HCT116 (cell line): ENCODE measurements around the gene TCERG1L. TPM values are rescaled to one million over a fixed set of nuclear protein-coding genes. Genes with fewer than 3 reads are reported as not detected.

ENCODE experiments used
- ATAC-seq: fragments of 200-7000 bp; cut with Tn5 transposase; 2 replicates; pipeline ENCODE4 v1.9.1; 2020; ENCODE audit warnings: mild to moderate bottlenecking, moderate library complexity
- BruUV-seq: library from RNA; stranded (reverse); fragments of 400-500 nt; replicated peaks from 2 replicates; lab custom pipeline; 2021; lab: Mats Ljungman, UMichigan
- CTCF ChIA-PET: fragments of 300-600 bp; sonication (Branson Sonifier 250); formaldehyde crosslinking; loops from one replicate; lab custom pipeline; 2021; ENCODE audit warnings: antibody characterized with exemption; lab: Charles Lee
- POLR2A ChIA-PET: fragments of 300-600, 350-600 bp; sonication (Branson Sonifier 250); formaldehyde crosslinking; loops from one replicate; lab custom pipeline; 2021; ENCODE audit warnings: antibody characterized with exemption; lab: Charles Lee
- RAD21 ChIA-PET, 2 experiments: fragments of 300-600 bp; sonication (Branson Sonifier 250); formaldehyde crosslinking; loops; one replicate each; lab custom pipeline; 2023; ENCODE audit warnings: low total read pairs in 2 of 2; ENCODE audit not compliant: uncharacterized antibody in 2 of 2, unreplicated experiment in 2 of 2, low non-redundant PET in 1 of 2; lab: Charles Lee
- DNase-seq: peaks from one replicate; pipeline ENCODE4 v3.0.0-alpha.2; 2010; ENCODE audit warnings: low read depth, low spot score
- H2AFZ ChIP-seq: fragments of 200-600 bp; shearing (Covaris generic), sonication (generic); 2 replicates; pipeline ENCODE4 v1.6.1; 2017; ENCODE audit warnings: low read depth, mixed run types, mixed read lengths, antibody characterized with exemption, low read length; ENCODE audit not compliant: poor library complexity, severe bottlenecking
- H3K27ac ChIP-seq: 2 replicates; pipeline ENCODE4 v1.5.1; 2012; ENCODE audit warnings: low read depth, low read length
- H3K27me3 ChIP-seq: fragments of 200-600 bp; sonication (generic); 2 replicates; pipeline ENCODE4 v1.6.1; 2016; ENCODE audit warnings: mixed run types, low read length, mixed read lengths; ENCODE audit not compliant: insufficient read depth
- H3K36me3 ChIP-seq, 2 experiments: fragments of 200-500 bp in 1 of 2; fragments of 200-600 bp in 1 of 2; sonication (Bioruptor generic) in 1 of 2; sonication (generic) in 1 of 2; 2 replicates each; pipeline versions ENCODE4 v1.5.1 to v1.6.1; 2014 to 2016; ENCODE audit warnings: low read length in 2 of 2, inconsistent platforms in 1 of 2, mixed read lengths in 1 of 2, mixed run types in 1 of 2; ENCODE audit not compliant: insufficient read depth in 2 of 2, control insufficient read depth in 1 of 2
- H3K4me1 ChIP-seq, 2 experiments: fragments of 200-600 bp in 1 of 2; sonication (generic) in 1 of 2; 2 replicates each; pipeline versions ENCODE4 v1.5.1 to v1.6.1; 2012 to 2017; ENCODE audit warnings: low read length in 2 of 2, inconsistent platforms in 1 of 2, mild to moderate bottlenecking in 1 of 2, mixed read lengths in 1 of 2, mixed run types in 1 of 2, moderate library complexity in 1 of 2; ENCODE audit not compliant: insufficient read depth in 2 of 2, control insufficient read depth in 1 of 2
- H3K4me2 ChIP-seq: fragments of 200-600 bp; sonication (generic); 2 replicates; pipeline ENCODE4 v1.6.1; 2017; ENCODE audit warnings: mixed run types, low read length, mixed read lengths
- H3K4me3 ChIP-seq, 2 experiments: fragments of 200-600 bp in 1 of 2; sonication (generic) in 1 of 2; replicated peaks in 1 of 2; 2 replicates each; pipeline ENCODE4 v1.5.1; 2011 to 2016; ENCODE audit warnings: low read length in 2 of 2, control low read depth in 1 of 2, low read depth in 1 of 2, mild to moderate bottlenecking in 1 of 2, mixed read lengths in 1 of 2, mixed run types in 1 of 2
- H3K79me2 ChIP-seq: fragments of 200-600 bp; sonication (generic); 2 replicates; pipeline ENCODE4 v1.6.1; 2017; ENCODE audit warnings: mild to moderate bottlenecking, mixed run types, low read length, moderate library complexity, mixed read lengths; ENCODE audit not compliant: insufficient read depth
- H3K9ac ChIP-seq: fragments of 200-600 bp; sonication (generic); 2 replicates; pipeline ENCODE4 v1.6.1; 2016; ENCODE audit warnings: low read length, mixed read lengths
- H3K9me2 ChIP-seq: fragments of 200-600 bp; sonication (generic), shearing (Covaris generic); 2 replicates; pipeline ENCODE4 v1.6.1; 2017; ENCODE audit warnings: mixed run types, mild to moderate bottlenecking, moderate library complexity; ENCODE audit not compliant: insufficient read depth
- H3K9me3 ChIP-seq, 2 experiments: fragments of 200-500 bp in 1 of 2; fragments of 200-600 bp in 1 of 2; sonication (Bioruptor generic) in 1 of 2; sonication (generic) in 1 of 2; 2 replicates each; pipeline ENCODE4 v1.6.1; 2014 to 2017; ENCODE audit warnings: low read length in 2 of 2, mixed read lengths in 2 of 2, inconsistent platforms in 1 of 2, low read depth in 1 of 2, mild to moderate bottlenecking in 1 of 2, mixed run types in 1 of 2, moderate library complexity in 1 of 2; ENCODE audit not compliant: control insufficient read depth in 1 of 2, insufficient read depth in 1 of 2
- H4K20me1 ChIP-seq: fragments of 200-600 bp; sonication (generic), shearing (Covaris generic); 2 replicates; pipeline ENCODE4 v1.6.1; 2017; ENCODE audit warnings: mixed run types, mild to moderate bottlenecking, moderate library complexity; ENCODE audit not compliant: insufficient read depth
- CBX3 ChIP-seq: IDR thresholded peaks from 2 replicates; pipeline ENCODE4 v1.6.1; 2012; ENCODE audit warnings: low read depth
- CEBPB ChIP-seq: IDR thresholded peaks from 2 replicates; pipeline ENCODE4 v1.6.1; 2012; ENCODE audit warnings: low read depth
- EZH2 ChIP-seq: fragments of 200-600 bp; sonication (generic); IDR thresholded peaks from 2 replicates; pipeline ENCODE4 v1.6.1; 2017; ENCODE audit warnings: antibody characterized with exemption, mixed run types
- JUND ChIP-seq: IDR thresholded peaks from 2 replicates; pipeline ENCODE4 v1.6.1; 2012
- MAX ChIP-seq: IDR thresholded peaks from 2 replicates; pipeline ENCODE4 v1.6.1; 2012
- POLR2A ChIP-seq: IDR thresholded peaks from 2 replicates; pipeline ENCODE4 v1.7.0; 2011; ENCODE audit warnings: borderline replicate concordance; ENCODE audit not compliant: insufficient read depth, insufficient read length; ENCODE audit errors: extremely low read depth
- POLR2AphosphoS5 ChIP-seq: IDR thresholded peaks from 2 replicates; pipeline ENCODE4 v1.6.1; 2011; ENCODE audit warnings: mild to moderate bottlenecking, low read depth, low read length, moderate library complexity
- RAD21 ChIP-seq: IDR thresholded peaks from 2 replicates; pipeline ENCODE4 v1.6.1; 2012; ENCODE audit warnings: low read depth, mild to moderate bottlenecking
- SRF ChIP-seq: IDR thresholded peaks from 2 replicates; pipeline ENCODE4 v1.6.1; 2012; ENCODE audit warnings: low read depth
- TCF7L2 ChIP-seq: IDR thresholded peaks from 2 replicates; pipeline ENCODE4 v1.7.0; 2011; ENCODE audit warnings: borderline replicate concordance, inconsistent platforms; ENCODE audit not compliant: insufficient read depth, insufficient read length; ENCODE audit errors: extremely low read depth
- YY1 ChIP-seq: IDR thresholded peaks from 2 replicates; pipeline ENCODE4 v1.6.1; 2011; ENCODE audit warnings: low read length, low read depth, moderate library complexity, mild to moderate bottlenecking; ENCODE audit not compliant: insufficient replicate concordance; ENCODE audit errors: extremely low read depth
- ZBTB33 ChIP-seq: IDR thresholded peaks from 2 replicates; pipeline ENCODE4 v1.6.1; 2011; ENCODE audit warnings: mild to moderate bottlenecking, low read length, moderate library complexity; ENCODE audit not compliant: insufficient replicate concordance; ENCODE audit errors: extremely low read depth
- ZNF274 ChIP-seq: fragments of 200-500 bp; sonication (Bioruptor generic); IDR thresholded peaks from 2 replicates; pipeline ENCODE4 v1.6.1; 2014; ENCODE audit warnings: mild to moderate bottlenecking, low read depth, low read length, inconsistent platforms
- intact Hi-C: fragments of 100-400 bp; cut with micrococcal nuclease; formaldehyde crosslinking; loops from 2 replicates; pipeline ENCODE4 v1.10.0; 2022
- total RNA-seq: library from RNA; stranded (reverse); gene quantifications from one replicate; pipeline ENCODE4 v1.2.1, GENCODE V29; 2021; ENCODE audit not compliant: unreplicated experiment
- TF ChIP-seq, protein P1 (sequence below): IDR thresholded peaks from 2 replicates; pipeline ENCODE4 v1.6.1; 2012
- TF ChIP-seq, protein P2 (sequence below), 3 experiments: fragments of 200-600 bp in 1 of 3; sonication (generic) in 1 of 3; IDR thresholded peaks in 2 of 3; conservative IDR thresholded peaks in 1 of 3; 2 replicates each; pipeline ENCODE4 v1.5.1; 2012 to 2017; ENCODE audit warnings: low read depth in 2 of 3, low read length in 2 of 3, antibody characterized with exemption in 1 of 3, borderline replicate concordance in 1 of 3, control low read depth in 1 of 3, mild to moderate bottlenecking in 1 of 3, mixed read lengths in 1 of 3, mixed run types in 1 of 3, moderate library complexity in 1 of 3; ENCODE audit not compliant: insufficient read depth in 1 of 3

TCERG1L gene
- total RNA-seq, 1 experiment from 2014 or later, result not detected

DNA sequence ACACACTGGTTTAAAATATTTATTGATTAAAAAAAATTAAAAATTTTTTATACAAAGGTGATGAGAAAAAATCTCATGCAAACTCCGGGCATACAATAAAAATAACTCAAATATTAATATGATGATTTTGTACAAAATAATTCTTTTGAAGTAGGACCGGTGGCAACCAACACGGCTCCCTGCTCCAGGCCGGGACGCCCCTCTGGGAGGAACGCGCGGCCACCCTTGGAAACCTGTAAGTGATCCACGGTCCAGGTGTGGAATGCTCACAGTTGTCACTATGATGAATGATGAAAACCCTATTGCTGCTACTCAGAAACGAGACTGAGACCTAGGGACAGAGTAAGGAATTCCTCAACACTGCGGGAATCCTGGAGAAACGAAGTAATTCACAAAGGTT, 219.1 kb downstream of the TCERG1L start:
- Histone ChIP-seq H3K79me2 (no peaks in the 10 kb centered on the region), H3K9me3 (no peaks in the 10 kb centered on the region), H3K4me2 (no peak overlapping the region), H3K27ac (no peak overlapping the region), H3K4me3 (no peak overlapping the region), H4K20me1 (no peaks in the 10 kb centered on the region), H3K27me3 (no peaks in the 10 kb centered on the region), H2AFZ (no peak overlapping the region), H3K9me2 (no peaks in the 10 kb centered on the region), H3K4me1 (peaks cover 11 to 16% of the 10 kb centered on the region in 2 experiments; a peak in 3 of 4 replicates), H3K36me3 (no peaks in the 10 kb centered on the region), H3K9ac (no peak overlapping the region)
- RAD21 ChIA-PET, result no interaction called here
- POLR2A ChIA-PET, result no interaction called here
- CTCF ChIA-PET, result no interaction called here
- no TSS peak for BruUV-seq
- intact Hi-C loops, result no loop called here
- ATAC-seq (no peak), DNase-seq (no peak)
- no peak for TF ChIP-seq CBX3
- no peak for TF ChIP-seq MAX
- TF ChIP-seq, protein P1, sequence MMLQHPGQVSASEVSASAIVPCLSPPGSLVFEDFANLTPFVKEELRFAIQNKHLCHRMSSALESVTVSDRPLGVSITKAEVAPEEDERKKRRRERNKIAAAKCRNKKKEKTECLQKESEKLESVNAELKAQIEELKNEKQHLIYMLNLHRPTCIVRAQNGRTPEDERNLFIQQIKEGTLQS, result no peak

- peaks cover 11 to 16% of the 10 kb centered on the region in 2 experiments; a peak in 3 of 4 replicates for H3K4me1 ChIP-seq
- ATAC-seq (no peak), DNase-seq (no peak)
- RAD21 ChIA-PET, result no interaction called here
- CTCF ChIA-PET, result no interaction called here
- no peaks in the 10 kb centered on the region for H3K36me3 ChIP-seq
- intact Hi-C loops, result no loop called here
- H4K20me1 ChIP-seq, result no peaks in the 10 kb centered on the region
- H3K79me2 ChIP-seq, result no peaks in the 10 kb centered on the region
- no peak overlapping the region for H3K4me2 ChIP-seq
- no peak overlapping the region for H3K4me3 ChIP-seq
- no peak overlapping the region for H2AFZ ChIP-seq
- H3K9me3 ChIP-seq, result no peaks in the 10 kb centered on the region
- BruUV-seq, result no TSS peak
- no peaks in the 10 kb centered on the region for H3K9me2 ChIP-seq
- no peak overlapping the region for H3K9ac ChIP-seq
- H3K27ac ChIP-seq, result no peak overlapping the region
- POLR2A ChIA-PET, result no interaction called here
- H3K27me3 ChIP-seq, result no peaks in the 10 kb centered on the region
- no peak for TF ChIP-seq POLR2A
- no peak for TF ChIP-seq SRF
- no peak for TF ChIP-seq TCF7L2
- no peak for TF ChIP-seq CEBPB
- TF ChIP-seq RAD21, result no peak
- TF ChIP-seq ZNF274, result no peak
- no peak for TF ChIP-seq EZH2
- TF ChIP-seq MAX, result no peak
- TF ChIP-seq, protein P2, sequence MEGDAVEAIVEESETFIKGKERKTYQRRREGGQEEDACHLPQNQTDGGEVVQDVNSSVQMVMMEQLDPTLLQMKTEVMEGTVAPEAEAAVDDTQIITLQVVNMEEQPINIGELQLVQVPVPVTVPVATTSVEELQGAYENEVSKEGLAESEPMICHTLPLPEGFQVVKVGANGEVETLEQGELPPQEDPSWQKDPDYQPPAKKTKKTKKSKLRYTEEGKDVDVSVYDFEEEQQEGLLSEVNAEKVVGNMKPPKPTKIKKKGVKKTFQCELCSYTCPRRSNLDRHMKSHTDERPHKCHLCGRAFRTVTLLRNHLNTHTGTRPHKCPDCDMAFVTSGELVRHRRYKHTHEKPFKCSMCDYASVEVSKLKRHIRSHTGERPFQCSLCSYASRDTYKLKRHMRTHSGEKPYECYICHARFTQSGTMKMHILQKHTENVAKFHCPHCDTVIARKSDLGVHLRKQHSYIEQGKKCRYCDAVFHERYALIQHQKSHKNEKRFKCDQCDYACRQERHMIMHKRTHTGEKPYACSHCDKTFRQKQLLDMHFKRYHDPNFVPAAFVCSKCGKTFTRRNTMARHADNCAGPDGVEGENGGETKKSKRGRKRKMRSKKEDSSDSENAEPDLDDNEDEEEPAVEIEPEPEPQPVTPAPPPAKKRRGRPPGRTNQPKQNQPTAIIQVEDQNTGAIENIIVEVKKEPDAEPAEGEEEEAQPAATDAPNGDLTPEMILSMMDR (IDR thresholded peaks at IDR 0.05 in 2 of 3, conservative IDR thresholded peaks at IDR 0.05 in 1 of 3; ENCODE audit: borderline replicate concordance in 1 of 3, insufficient read depth in 1 of 3, low read depth in 2 of 3, low read length in 2 of 3), result no peak
- no peak for TF ChIP-seq JUND
- TF ChIP-seq POLR2AphosphoS5, result no peak
- TF ChIP-seq YY1, result no peak
- no peak for TF ChIP-seq ZBTB33
Observed at GRCh38 chr10:131091682-131092081, 219.8 kb downstream of the TCERG1L start.
